ENCODE data around the gene STXBP3. TPM values are rescaled to one million over a fixed set of nuclear protein-coding genes. Genes with fewer than 3 reads are reported as not detected.

STXBP3 gene
- total RNA-seq, 1 donor from 2014 or later: 19.5 TPM

- H3K27me3 Mint-ChIP-seq (ENCODE audit: unreplicated experiment): no peaks in the 10 kb centered on the region
- DNase-seq: no peak
- no peaks in the 10 kb centered on the region for H3K36me3 Mint-ChIP-seq (ENCODE audit: unreplicated experiment)
- H3K27ac Mint-ChIP-seq (ENCODE audit: unreplicated experiment): no peak overlapping the region
- H3K9me3 Mint-ChIP-seq (ENCODE audit: unreplicated experiment): no peaks in the 10 kb centered on the region
- no peak overlapping the region for H3K4me3 Mint-ChIP-seq (ENCODE audit: unreplicated experiment)
- H3K4me1 Mint-ChIP-seq (ENCODE audit: low read depth, unreplicated experiment): peaks cover 4% of the 10 kb centered on the region
- TF ChIP-seq, protein P1, sequence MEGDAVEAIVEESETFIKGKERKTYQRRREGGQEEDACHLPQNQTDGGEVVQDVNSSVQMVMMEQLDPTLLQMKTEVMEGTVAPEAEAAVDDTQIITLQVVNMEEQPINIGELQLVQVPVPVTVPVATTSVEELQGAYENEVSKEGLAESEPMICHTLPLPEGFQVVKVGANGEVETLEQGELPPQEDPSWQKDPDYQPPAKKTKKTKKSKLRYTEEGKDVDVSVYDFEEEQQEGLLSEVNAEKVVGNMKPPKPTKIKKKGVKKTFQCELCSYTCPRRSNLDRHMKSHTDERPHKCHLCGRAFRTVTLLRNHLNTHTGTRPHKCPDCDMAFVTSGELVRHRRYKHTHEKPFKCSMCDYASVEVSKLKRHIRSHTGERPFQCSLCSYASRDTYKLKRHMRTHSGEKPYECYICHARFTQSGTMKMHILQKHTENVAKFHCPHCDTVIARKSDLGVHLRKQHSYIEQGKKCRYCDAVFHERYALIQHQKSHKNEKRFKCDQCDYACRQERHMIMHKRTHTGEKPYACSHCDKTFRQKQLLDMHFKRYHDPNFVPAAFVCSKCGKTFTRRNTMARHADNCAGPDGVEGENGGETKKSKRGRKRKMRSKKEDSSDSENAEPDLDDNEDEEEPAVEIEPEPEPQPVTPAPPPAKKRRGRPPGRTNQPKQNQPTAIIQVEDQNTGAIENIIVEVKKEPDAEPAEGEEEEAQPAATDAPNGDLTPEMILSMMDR (IDR thresholded peaks at IDR 0.05; ENCODE audit: partially characterized antibody, unreplicated experiment): no peak
Measured at GRCh38 chr1:108845446-108845845, 99.0 kb downstream of the STXBP3 start.

GRCh38 chr1:108845991-108846390 is 99.5 kb downstream of the STXBP3 start:
- Mint-ChIP-seq H3K4me3 (ENCODE audit: unreplicated experiment) (no peak overlapping the region), H3K9me3 (ENCODE audit: unreplicated experiment) (no peaks in the 10 kb centered on the region), H3K4me1 (ENCODE audit: low read depth, unreplicated experiment) (peaks cover 4% of the 10 kb centered on the region), H3K36me3 (ENCODE audit: unreplicated experiment) (no peaks in the 10 kb centered on the region), H3K27me3 (ENCODE audit: unreplicated experiment) (no peaks in the 10 kb centered on the region), H3K27ac (ENCODE audit: unreplicated experiment) (no peak overlapping the region)
- TF ChIP-seq, protein P1 (IDR thresholded peaks at IDR 0.05; ENCODE audit: partially characterized antibody, unreplicated experiment): no peak
- no peak for DNase-seq

GRCh38 chr1:108847494-108847893 is 101.0 kb downstream of the STXBP3 start:
- TF ChIP-seq, protein P1 (IDR thresholded peaks at IDR 0.05; ENCODE audit: partially characterized antibody, unreplicated experiment): no peak
- H3K4me3 Mint-ChIP-seq (ENCODE audit: unreplicated experiment): no peak overlapping the region
- DNase-seq: no peak
- H3K27me3 Mint-ChIP-seq (ENCODE audit: unreplicated experiment): no peaks in the 10 kb centered on the region
- H3K4me1 Mint-ChIP-seq (ENCODE audit: low read depth, unreplicated experiment): peaks cover 4% of the 10 kb centered on the region
- no peaks in the 10 kb centered on the region for H3K36me3 Mint-ChIP-seq (ENCODE audit: unreplicated experiment)
- H3K27ac Mint-ChIP-seq (ENCODE audit: unreplicated experiment): no peak overlapping the region
- no peaks in the 10 kb centered on the region for H3K9me3 Mint-ChIP-seq (ENCODE audit: unreplicated experiment)

GRCh38 chr1:108848806-108849205 is 102.3 kb downstream of the STXBP3 start:
- Mint-ChIP-seq H3K36me3 (ENCODE audit: unreplicated experiment) (no peaks in the 10 kb centered on the region), H3K27me3 (ENCODE audit: unreplicated experiment) (no peaks in the 10 kb centered on the region), H3K4me3 (ENCODE audit: unreplicated experiment) (no peak overlapping the region), H3K9me3 (ENCODE audit: unreplicated experiment) (no peaks in the 10 kb centered on the region), H3K4me1 (ENCODE audit: low read depth, unreplicated experiment) (peaks cover 4% of the 10 kb centered on the region), H3K27ac (ENCODE audit: unreplicated experiment) (no peak overlapping the region)
- no peak for DNase-seq
- TF ChIP-seq, protein P1 (IDR thresholded peaks at IDR 0.05; ENCODE audit: partially characterized antibody, unreplicated experiment): no peak

DNA sequence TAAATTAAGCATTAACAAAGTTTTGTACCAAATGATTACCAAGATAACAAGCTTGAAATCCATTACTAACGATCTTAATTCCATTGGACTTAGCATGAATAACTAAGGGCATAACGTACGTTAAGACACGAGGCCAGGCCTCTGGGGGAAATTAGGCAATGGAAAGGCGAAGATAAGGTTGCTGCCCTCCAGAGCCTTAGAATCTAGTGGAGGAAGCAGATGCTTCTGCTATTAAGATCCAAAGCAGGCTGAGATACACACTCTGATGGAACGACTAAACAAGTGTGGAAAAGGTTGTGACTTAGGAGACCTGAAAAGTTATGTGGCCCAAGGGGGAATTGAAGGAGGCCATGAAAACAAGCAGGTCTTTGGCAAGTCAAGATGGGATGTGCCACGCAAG is 104.5 kb downstream of the STXBP3 start:
- Mint-ChIP-seq H3K4me3 (ENCODE audit: unreplicated experiment) (no peak overlapping the region), H3K27ac (ENCODE audit: unreplicated experiment) (no peak overlapping the region), H3K36me3 (ENCODE audit: unreplicated experiment) (no peaks in the 10 kb centered on the region), H3K27me3 (ENCODE audit: unreplicated experiment) (no peaks in the 10 kb centered on the region), H3K4me1 (ENCODE audit: low read depth, unreplicated experiment) (no peaks in the 10 kb centered on the region), H3K9me3 (ENCODE audit: unreplicated experiment) (no peaks in the 10 kb centered on the region)
- no peak for DNase-seq
- TF ChIP-seq, protein P1 (IDR thresholded peaks at IDR 0.05; ENCODE audit: partially characterized antibody, unreplicated experiment): no peak

All from glutamatergic neuron (in vitro differentiated cells).